HCT116 (cell line): ENCODE measurements around the gene PIM3.
A peak's percentile ranks its signal among the peaks of the same experiment; 100 is the strongest.

Source experiments
- CTCF ChIP-seq, 3 experiments: fragments of 200-600 bp in 1 of 3; sonication (generic) in 1 of 3; IDR thresholded peaks in 2 of 3; conservative IDR thresholded peaks in 1 of 3; 2 replicates each; pipeline ENCODE4 v1.5.1; 2012 to 2017; ENCODE audit warnings: low read depth in 2 of 3, low read length in 2 of 3, antibody characterized with exemption in 1 of 3, borderline replicate concordance in 1 of 3, control low read depth in 1 of 3, mild to moderate bottlenecking in 1 of 3, mixed read lengths in 1 of 3, mixed run types in 1 of 3, moderate library complexity in 1 of 3; ENCODE audit not compliant: insufficient read depth in 1 of 3
- JUND ChIP-seq: IDR thresholded peaks from 2 replicates; pipeline ENCODE4 v1.6.1; 2012
- POLR2A ChIP-seq: IDR thresholded peaks from 2 replicates; pipeline ENCODE4 v1.7.0; 2011; ENCODE audit warnings: borderline replicate concordance; ENCODE audit not compliant: insufficient read depth, insufficient read length; ENCODE audit errors: extremely low read depth
- POLR2AphosphoS5 ChIP-seq: IDR thresholded peaks from 2 replicates; pipeline ENCODE4 v1.6.1; 2011; ENCODE audit warnings: mild to moderate bottlenecking, low read depth, low read length, moderate library complexity
- RAD21 ChIP-seq: IDR thresholded peaks from 2 replicates; pipeline ENCODE4 v1.6.1; 2012; ENCODE audit warnings: low read depth, mild to moderate bottlenecking
- SP1 ChIP-seq: IDR thresholded peaks from 2 replicates; pipeline ENCODE4 v1.6.1; 2012; ENCODE audit warnings: low read depth
- TCF7L2 ChIP-seq: IDR thresholded peaks from 2 replicates; pipeline ENCODE4 v1.7.0; 2011; ENCODE audit warnings: borderline replicate concordance, inconsistent platforms; ENCODE audit not compliant: insufficient read depth, insufficient read length; ENCODE audit errors: extremely low read depth
- YY1 ChIP-seq: IDR thresholded peaks from 2 replicates; pipeline ENCODE4 v1.6.1; 2011; ENCODE audit warnings: low read length, low read depth, moderate library complexity, mild to moderate bottlenecking; ENCODE audit not compliant: insufficient replicate concordance; ENCODE audit errors: extremely low read depth
- ZNF274 ChIP-seq: fragments of 200-500 bp; sonication (Bioruptor generic); IDR thresholded peaks from 2 replicates; pipeline ENCODE4 v1.6.1; 2014; ENCODE audit warnings: mild to moderate bottlenecking, low read depth, low read length, inconsistent platforms
- TF ChIP-seq, protein P1 (sequence below): IDR thresholded peaks from 2 replicates; pipeline ENCODE4 v1.6.1; 2012; ENCODE audit warnings: low read depth
- TF ChIP-seq, protein P2 (sequence below): IDR thresholded peaks from 2 replicates; pipeline ENCODE4 v1.6.1; 2012
- TF ChIP-seq, protein P3 (sequence below): IDR thresholded peaks from 2 replicates; pipeline ENCODE4 v1.6.1; 2012

- TF ChIP-seq SP1 (peak; percentile 54; the same call in 1 of the 2 replicates), CTCF (IDR thresholded peaks at IDR 0.05 in 2 of 3, conservative IDR thresholded peaks at IDR 0.05 in 1 of 3; ENCODE audit: borderline replicate concordance in 1 of 3, insufficient read depth in 1 of 3, low read depth in 2 of 3, low read length in 2 of 3) (no peak), POLR2A (no peak), YY1 (no peak), JUND (no peak), POLR2AphosphoS5 (peak; percentile 49), RAD21 (no peak), ZNF274 (no peak), TCF7L2 (no peak)
- TF ChIP-seq, protein P1, sequence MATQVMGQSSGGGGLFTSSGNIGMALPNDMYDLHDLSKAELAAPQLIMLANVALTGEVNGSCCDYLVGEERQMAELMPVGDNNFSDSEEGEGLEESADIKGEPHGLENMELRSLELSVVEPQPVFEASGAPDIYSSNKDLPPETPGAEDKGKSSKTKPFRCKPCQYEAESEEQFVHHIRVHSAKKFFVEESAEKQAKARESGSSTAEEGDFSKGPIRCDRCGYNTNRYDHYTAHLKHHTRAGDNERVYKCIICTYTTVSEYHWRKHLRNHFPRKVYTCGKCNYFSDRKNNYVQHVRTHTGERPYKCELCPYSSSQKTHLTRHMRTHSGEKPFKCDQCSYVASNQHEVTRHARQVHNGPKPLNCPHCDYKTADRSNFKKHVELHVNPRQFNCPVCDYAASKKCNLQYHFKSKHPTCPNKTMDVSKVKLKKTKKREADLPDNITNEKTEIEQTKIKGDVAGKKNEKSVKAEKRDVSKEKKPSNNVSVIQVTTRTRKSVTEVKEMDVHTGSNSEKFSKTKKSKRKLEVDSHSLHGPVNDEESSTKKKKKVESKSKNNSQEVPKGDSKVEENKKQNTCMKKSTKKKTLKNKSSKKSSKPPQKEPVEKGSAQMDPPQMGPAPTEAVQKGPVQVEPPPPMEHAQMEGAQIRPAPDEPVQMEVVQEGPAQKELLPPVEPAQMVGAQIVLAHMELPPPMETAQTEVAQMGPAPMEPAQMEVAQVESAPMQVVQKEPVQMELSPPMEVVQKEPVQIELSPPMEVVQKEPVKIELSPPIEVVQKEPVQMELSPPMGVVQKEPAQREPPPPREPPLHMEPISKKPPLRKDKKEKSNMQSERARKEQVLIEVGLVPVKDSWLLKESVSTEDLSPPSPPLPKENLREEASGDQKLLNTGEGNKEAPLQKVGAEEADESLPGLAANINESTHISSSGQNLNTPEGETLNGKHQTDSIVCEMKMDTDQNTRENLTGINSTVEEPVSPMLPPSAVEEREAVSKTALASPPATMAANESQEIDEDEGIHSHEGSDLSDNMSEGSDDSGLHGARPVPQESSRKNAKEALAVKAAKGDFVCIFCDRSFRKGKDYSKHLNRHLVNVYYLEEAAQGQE, result no peak
- TF ChIP-seq, protein P2, sequence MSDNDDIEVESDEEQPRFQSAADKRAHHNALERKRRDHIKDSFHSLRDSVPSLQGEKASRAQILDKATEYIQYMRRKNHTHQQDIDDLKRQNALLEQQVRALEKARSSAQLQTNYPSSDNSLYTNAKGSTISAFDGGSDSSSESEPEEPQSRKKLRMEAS, result 0 out of 2 replicates have a peak, but pooled peaks have one; percentile 28
- TF ChIP-seq, protein P3, sequence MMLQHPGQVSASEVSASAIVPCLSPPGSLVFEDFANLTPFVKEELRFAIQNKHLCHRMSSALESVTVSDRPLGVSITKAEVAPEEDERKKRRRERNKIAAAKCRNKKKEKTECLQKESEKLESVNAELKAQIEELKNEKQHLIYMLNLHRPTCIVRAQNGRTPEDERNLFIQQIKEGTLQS, result no peak
Observed at GRCh38 chr22:49962012-49962750, 1.6 kb downstream of the PIM3 start.
